Duodenal mucosa (tissue), 2 donors: Measurements from ENCODE around the gene LPIN1.
"Not testable (repeated sequence)": the region's sequence is repeated elsewhere in the genome, so short reads cannot be mapped to it uniquely, and the experiment has no call there.

Experiments used
- H3K27ac ChIP-seq: one replicate; pipeline ENCODE4 v1.7.0; 2013; ENCODE audit warnings: low read depth, low read length
- H3K27me3 ChIP-seq, 2 donors: one replicate each; pipeline ENCODE4 v1.7.0; 2013; ENCODE audit warnings: low read length in 2 of 2, control low read depth in 1 of 2; ENCODE audit not compliant: insufficient read depth in 2 of 2, control insufficient read depth in 1 of 2
- H3K36me3 ChIP-seq, 2 donors: one replicate each; pipeline ENCODE4 v1.7.0; 2013; ENCODE audit warnings: low read length in 2 of 2, control low read depth in 1 of 2; ENCODE audit not compliant: insufficient read depth in 2 of 2, control insufficient read depth in 1 of 2
- H3K4me1 ChIP-seq, 2 donors: one replicate each; pipeline ENCODE4 v1.7.0; 2013; ENCODE audit warnings: low read length in 2 of 2, control low read depth in 1 of 2; ENCODE audit not compliant: insufficient read depth in 2 of 2, control insufficient read depth in 1 of 2
- H3K4me3 ChIP-seq, 2 donors: one replicate each; pipeline ENCODE4 v1.7.0; 2013; ENCODE audit warnings: low read length in 2 of 2, low read depth in 1 of 2
- H3K9ac ChIP-seq, 2 donors: one replicate each; pipeline ENCODE4 v1.7.0; 2013; ENCODE audit warnings: low read length in 2 of 2, low read depth in 1 of 2
- H3K9me3 ChIP-seq, 2 donors: one replicate each; pipeline ENCODE4 v1.7.0; 2013; ENCODE audit warnings: low read length in 2 of 2, control low read depth in 1 of 2; ENCODE audit not compliant: control insufficient read depth in 1 of 2

Gene LPIN1

DNA sequence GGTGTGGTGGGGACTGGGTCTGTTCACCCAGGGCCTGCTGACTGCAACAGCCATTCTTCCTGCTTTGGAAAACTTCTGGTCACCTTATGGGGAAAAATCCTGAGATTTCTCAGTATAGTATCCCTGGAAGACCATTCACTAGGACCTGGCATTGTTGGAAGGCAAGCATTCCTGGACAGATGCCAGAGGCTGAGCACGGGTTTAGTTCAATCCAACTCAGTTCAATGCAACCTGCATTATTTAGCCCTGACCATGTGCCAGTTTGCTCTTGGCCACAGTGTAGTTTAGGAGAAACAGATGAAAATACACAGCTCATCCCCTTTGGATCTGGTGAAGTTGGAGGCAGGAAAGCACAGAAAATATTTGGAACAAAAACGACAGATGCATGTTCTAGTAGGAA is 95.9 kb downstream of the LPIN1 start:
- H3K27ac ChIP-seq, result no peak overlapping the region

DNA sequence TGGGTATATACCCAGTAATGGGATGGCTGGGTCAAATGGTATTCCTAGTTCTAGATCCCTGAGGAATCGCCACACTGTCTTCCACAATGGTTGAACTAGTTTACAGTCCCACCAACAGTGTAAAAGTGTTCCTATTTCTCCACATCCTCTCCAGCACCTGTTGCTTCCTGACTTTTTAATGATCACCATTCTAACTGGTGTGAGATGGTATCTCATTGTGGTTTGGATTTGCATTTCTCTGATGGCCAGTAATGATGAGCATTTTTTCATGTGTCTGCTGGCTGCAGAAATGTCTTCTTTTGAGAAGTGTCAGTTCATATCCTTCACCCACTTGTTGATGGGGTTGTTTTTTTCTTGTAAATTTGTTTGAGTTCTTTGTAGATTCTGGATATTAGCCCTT is 98.4 kb downstream of the LPIN1 start:
- H3K27ac ChIP-seq, H3K9ac ChIP-seq, H3K9me3 ChIP-seq, H3K27me3 ChIP-seq, H3K4me1 ChIP-seq, H3K4me3 ChIP-seq, H3K36me3 ChIP-seq: not testable (repeated sequence)

More for the DNA sequence above, 95.9 kb downstream of the LPIN1 start:
- H3K9ac ChIP-seq, result no peak overlapping the region
- H3K9me3 ChIP-seq, result no peaks in the 10 kb centered on the region
- H3K4me3 ChIP-seq, result no peak overlapping the region
- peaks cover 4 to 5% of the 10 kb centered on the region in 2 donors for H3K27me3 ChIP-seq
- H3K36me3 ChIP-seq, result no peaks in the 10 kb centered on the region
- no peaks in the 10 kb centered on the region for H3K4me1 ChIP-seq

DNA sequence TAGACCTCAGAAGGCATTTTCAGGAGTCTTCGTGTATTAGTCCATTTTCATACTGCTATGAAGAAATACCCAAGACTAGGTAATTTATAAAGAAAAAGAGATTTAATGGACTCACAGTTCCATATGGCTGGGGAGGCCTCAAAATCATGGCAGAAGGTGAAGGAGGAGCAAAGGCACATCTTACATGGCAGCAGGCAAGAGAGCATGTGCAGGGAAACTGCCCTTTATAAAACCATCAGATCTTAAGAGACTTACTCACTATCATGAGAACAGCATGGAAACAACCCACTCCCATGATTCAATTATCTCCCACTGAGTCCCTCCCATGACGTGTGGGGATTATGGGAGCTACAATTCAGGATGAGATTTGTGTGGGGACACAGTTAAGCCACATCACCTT is 101.5 kb downstream of the LPIN1 start:
- H3K27ac ChIP-seq, H3K27me3 ChIP-seq, H3K9ac ChIP-seq, H3K36me3 ChIP-seq, H3K4me3 ChIP-seq, H3K4me1 ChIP-seq, H3K9me3 ChIP-seq: not testable (repeated sequence)

DNA sequence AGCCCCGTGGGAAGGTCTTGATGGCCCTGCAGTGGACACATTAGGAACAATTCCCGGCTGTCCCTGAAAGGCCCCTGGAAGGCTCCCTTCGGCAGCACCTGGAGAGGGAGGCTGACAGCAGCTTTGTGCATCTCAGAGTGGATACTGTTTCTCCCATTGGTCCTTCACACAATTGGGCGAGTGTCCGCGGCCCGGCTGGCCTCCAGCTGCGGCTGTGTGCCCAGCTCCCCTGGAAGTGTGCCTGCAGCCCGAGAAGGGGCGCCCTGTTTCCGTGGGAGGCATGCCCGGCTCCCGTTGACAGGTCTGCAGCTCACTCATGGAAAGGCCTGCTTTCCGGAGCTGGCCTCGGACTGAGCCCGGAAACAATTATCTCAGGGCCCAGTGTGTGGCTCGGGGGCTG is 103.7 kb downstream of the LPIN1 start:
- Histone ChIP-seq H3K27ac (no peak overlapping the region), H3K9me3 (peaks cover 0 to 3% of the 10 kb centered on the region in 2 donors), H3K27me3 (no peaks in the 10 kb centered on the region), H3K9ac (no peak overlapping the region), H3K4me1 (no peaks in the 10 kb centered on the region), H3K4me3 (no peak overlapping the region), H3K36me3 (no peaks in the 10 kb centered on the region)

DNA sequence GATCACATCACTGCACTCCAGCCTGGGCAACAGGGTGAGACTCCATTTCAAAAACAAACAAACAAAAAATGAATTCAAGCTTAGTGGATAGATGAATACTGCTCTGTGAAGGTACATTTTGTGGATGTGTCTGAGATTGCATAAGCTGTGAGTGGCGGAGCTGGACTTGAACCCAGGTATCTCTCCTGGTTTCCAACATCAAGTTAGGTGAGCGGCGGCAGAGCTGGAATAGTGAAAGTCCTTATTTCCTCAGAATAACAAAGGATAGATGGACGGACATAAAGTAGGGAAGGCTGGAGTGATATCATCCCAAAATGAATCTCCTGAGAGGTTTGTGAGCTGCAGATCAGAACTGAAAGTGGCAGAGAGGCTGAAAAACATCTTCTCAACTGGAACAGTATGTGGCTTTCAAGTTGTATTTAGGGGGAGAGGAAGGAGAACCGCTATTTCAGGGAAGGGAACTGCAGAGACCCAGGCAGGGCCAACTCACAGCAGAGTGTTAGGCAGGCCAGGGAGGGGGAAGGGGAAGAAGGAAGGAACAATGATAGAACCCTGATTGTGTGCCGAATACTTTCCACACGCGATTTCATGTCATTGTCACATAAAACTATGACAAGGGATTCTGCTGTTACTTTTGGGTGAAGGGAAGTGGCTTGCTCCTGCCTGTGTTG is 106.2 kb downstream of the LPIN1 start:
- Histone ChIP-seq H3K36me3 (no peaks in the 10 kb centered on the region), H3K27me3 (no peaks in the 10 kb centered on the region), H3K9ac (no peak overlapping the region), H3K9me3 (peaks cover 0 to 3% of the 10 kb centered on the region in 2 donors), H3K27ac (no peak overlapping the region), H3K4me1 (no peaks in the 10 kb centered on the region), H3K4me3 (no peak overlapping the region)

DNA sequence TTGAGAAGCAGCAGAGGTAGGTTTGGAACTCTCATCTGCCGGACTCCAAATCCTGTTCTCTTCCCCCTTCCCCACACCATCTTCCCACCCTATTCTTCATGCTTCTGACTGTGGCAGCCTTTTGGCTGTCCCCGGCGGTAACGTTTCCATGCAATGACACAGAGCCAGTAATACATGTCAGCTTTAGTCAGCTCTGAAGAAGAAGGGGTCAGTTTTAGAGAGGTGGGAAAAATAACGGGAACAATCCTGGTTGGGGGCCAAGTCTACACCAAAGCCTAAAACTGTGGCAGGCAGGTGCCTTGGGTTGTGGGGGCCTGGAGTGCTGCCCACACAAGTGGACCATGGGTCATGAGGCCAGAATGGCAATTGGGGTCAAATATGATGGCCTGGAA is 106.8 kb downstream of the LPIN1 start:
- Histone ChIP-seq H3K9ac (no peak overlapping the region), H3K27me3 (no peaks in the 10 kb centered on the region), H3K4me1 (no peaks in the 10 kb centered on the region), H3K36me3 (no peaks in the 10 kb centered on the region), H3K4me3 (no peak overlapping the region), H3K9me3 (peaks cover 0 to 1% of the 10 kb centered on the region in 2 donors), H3K27ac (no peak overlapping the region)

DNA sequence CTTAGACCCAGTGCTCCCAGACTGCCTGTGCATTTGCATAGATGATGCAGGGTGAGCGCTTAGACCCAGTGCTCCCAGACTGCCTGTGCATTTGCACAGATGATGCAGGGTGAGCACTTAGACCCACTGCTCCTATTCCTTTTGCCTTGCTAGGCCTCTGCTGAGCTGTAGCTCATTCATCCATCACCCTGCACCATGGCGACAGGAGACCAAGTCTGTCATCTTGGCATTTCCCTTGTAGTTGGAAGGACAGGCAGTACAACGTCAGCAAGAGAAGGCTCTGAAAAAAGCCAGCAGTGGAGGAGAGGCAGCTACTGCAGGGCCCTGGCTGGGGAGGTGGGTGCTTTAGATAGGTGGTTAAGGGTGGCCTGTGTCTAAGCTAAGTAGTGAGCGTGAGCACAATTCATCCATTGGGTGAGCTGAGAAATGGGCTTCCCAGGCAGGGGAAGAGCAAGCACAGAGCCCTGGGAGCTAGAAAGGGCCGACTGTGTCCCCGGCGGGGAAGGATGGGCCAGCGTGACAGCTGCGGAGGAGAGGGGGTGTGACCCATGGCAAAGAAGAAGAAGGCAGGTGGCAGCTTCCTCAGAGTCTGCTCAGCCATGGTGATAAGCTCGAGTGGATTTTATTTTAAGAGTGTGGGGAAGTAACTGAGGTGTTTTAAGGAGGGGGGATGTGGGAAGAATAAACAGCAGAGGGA is 108.8 kb downstream of the LPIN1 start:
- H3K4me1 ChIP-seq, result no peaks in the 10 kb centered on the region
- no peak overlapping the region for H3K9ac ChIP-seq
- H3K4me3 ChIP-seq, result no peak overlapping the region
- H3K9me3 ChIP-seq, result peaks cover 0 to 2% of the 10 kb centered on the region in 2 donors
- H3K27me3 ChIP-seq, result no peaks in the 10 kb centered on the region
- H3K36me3 ChIP-seq, result no peaks in the 10 kb centered on the region
- no peak overlapping the region for H3K27ac ChIP-seq

DNA sequence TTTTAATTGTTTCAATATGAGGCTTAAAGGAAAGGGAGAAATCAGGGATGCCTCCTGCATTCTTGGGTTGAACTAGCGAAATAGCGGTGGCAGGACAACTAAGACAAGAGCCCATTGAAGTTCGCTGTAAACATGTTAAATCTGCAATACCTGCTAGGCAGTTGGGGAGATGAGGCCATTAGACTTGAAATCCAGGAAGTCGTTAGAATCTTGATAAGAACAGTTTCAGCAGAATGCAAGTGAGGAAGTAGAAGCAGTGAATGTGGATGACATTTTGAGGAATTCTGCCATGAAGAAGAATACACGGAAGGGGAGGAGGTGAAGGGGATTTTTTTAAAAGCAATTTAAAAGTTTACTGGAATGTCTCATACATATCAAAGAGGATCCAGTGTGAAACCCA is 109.7 kb downstream of the LPIN1 start:
- no peaks in the 10 kb centered on the region for H3K27me3 ChIP-seq
- no peak overlapping the region for H3K9ac ChIP-seq
- H3K4me3 ChIP-seq, result no peak overlapping the region
- H3K4me1 ChIP-seq, result no peaks in the 10 kb centered on the region
- H3K27ac ChIP-seq, result no peak overlapping the region
- peaks cover 0 to 2% of the 10 kb centered on the region in 2 donors for H3K9me3 ChIP-seq
- H3K36me3 ChIP-seq, result no peaks in the 10 kb centered on the region

DNA sequence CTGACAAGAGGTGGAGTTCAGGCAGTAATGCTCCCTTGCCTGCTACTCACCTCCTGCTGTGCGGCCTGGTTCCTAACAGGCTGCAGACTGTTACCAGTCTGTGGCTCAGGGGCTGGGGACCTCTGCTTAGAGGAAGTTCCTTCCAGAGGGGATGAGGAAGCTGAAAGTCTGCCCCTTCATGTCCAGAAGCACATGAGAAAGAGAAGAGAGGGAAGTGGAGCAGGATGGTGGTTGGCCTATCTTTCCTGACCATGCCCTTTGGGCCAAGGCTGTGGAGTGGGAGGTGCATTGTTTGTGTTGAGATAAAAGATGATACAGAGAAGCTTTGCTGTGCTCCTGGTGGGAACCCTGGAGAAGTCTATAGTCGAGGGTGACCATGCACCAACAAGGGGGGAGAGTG is 112.5 kb downstream of the LPIN1 start:
- peaks cover 0 to 2% of the 10 kb centered on the region in 2 donors for H3K9me3 ChIP-seq
- no peak overlapping the region for H3K9ac ChIP-seq
- H3K27me3 ChIP-seq, result no peaks in the 10 kb centered on the region
- no peak overlapping the region for H3K27ac ChIP-seq
- no peak overlapping the region for H3K4me3 ChIP-seq
- H3K4me1 ChIP-seq, result peaks cover 0 to 7% of the 10 kb centered on the region in 2 donors
- H3K36me3 ChIP-seq, result no peaks in the 10 kb centered on the region

DNA sequence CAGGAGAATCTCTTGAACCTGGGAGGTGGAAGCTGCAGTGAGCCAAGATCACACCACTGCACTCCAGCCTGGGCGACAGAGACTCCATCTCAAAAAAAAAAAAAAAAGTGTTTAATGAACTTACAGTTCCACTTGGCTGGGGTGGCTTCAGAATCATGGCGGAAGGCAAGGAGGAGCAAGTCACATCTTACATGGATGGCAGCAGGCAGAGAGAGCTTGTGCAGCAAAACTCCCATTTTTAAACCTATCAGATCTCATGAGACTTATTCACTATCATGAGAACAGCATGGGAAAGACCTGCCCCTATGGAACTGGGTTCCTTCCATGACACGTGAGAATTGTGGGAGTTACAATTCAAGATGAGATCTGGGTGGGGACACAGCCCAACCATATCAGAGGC is 113.5 kb downstream of the LPIN1 start:
- H3K27me3 ChIP-seq, H3K9ac ChIP-seq, H3K36me3 ChIP-seq, H3K27ac ChIP-seq, H3K4me1 ChIP-seq, H3K4me3 ChIP-seq, H3K9me3 ChIP-seq: not testable (repeated sequence)
